Thyroid gland (tissue), 4 donors: Measurements from ENCODE around the gene SEMA5B. TPM values are rescaled to one million over a fixed set of nuclear protein-coding genes. Genes with fewer than 3 reads are reported as not detected.

Experiments
- DNase-seq, 2 donors: peaks; one replicate each; pipeline ENCODE4 v3.0.0-alpha.2; 2019
- H3K27ac ChIP-seq, 3 donors: fragments of 200-600 bp; sonication (generic); 1 replicate in 2 of 3; 2 replicates in 1 of 3; pipeline ENCODE4 v1.5.1; 2016 to 2019; ENCODE audit warnings: mild to moderate bottlenecking in 1 of 3, moderate library complexity in 1 of 3
- H3K27me3 ChIP-seq: fragments of 200-600 bp; sonication (generic); one replicate; pipeline ENCODE4 v1.5.1; 2019
- H3K36me3 ChIP-seq, 2 donors: fragments of 200-600 bp; sonication (generic); one replicate each; pipeline ENCODE4 v1.5.1; 2016 to 2019
- H3K4me1 ChIP-seq, 2 donors: fragments of 200-600 bp; sonication (generic); one replicate each; pipeline ENCODE4 v1.5.1; 2017 to 2019
- H3K4me3 ChIP-seq, 3 donors: fragments of 200-600 bp; sonication (generic); replicated peaks in 1 of 3; 1 replicate in 2 of 3; 2 replicates in 1 of 3; pipeline ENCODE4 v1.5.1; 2016; ENCODE audit warnings: mild to moderate bottlenecking in 1 of 3
- H3K9me3 ChIP-seq: fragments of 200-600 bp; sonication (generic); one replicate; pipeline ENCODE4 v1.5.1; 2017
- POLR2A ChIP-seq, 2 donors: fragments of 450-650 bp; IDR thresholded peaks; one replicate each; pipeline ENCODE4 v1.6.1; 2017; ENCODE audit warnings: antibody characterized with exemption in 2 of 2, mild to moderate bottlenecking in 2 of 2, moderate library complexity in 1 of 2
- WGBS, 2 donors: methylation state at CpG; one replicate each; pipeline ENCODE4 v1.1.5; 2017; 5-methylcytosine and 5-hydroxymethylcytosine counted together
- intact Hi-C: fragments of 100-400 bp; cut with DNase I; formaldehyde crosslinking; loops from one replicate; pipeline ENCODE4 v1.15.1; 2023
- total RNA-seq, 4 donors: library from RNA; depleted of rRNA; stranded (reverse); fragments of >200 nt; gene quantifications; one replicate each; pipeline ENCODE4 v1.2.3, GENCODE V29; 2016
- TF ChIP-seq, protein P1 (sequence below), 6 experiments: fragments of 200-600 bp in 3 of 6; fragments of 450-650 bp in 3 of 6; sonication (generic) in 3 of 6; IDR thresholded peaks; one replicate each; pipeline ENCODE4 v1.5.1; 2016 to 2019; ENCODE audit warnings: antibody characterized with exemption in 6 of 6, mild to moderate bottlenecking in 2 of 6, inconsistent platforms in 1 of 6, moderate library complexity in 1 of 6

SEMA5B gene
- total RNA-seq, 4 donors from 2014 or later, result 0.56 to 5.3 (median 0.63) TPM

DNA sequence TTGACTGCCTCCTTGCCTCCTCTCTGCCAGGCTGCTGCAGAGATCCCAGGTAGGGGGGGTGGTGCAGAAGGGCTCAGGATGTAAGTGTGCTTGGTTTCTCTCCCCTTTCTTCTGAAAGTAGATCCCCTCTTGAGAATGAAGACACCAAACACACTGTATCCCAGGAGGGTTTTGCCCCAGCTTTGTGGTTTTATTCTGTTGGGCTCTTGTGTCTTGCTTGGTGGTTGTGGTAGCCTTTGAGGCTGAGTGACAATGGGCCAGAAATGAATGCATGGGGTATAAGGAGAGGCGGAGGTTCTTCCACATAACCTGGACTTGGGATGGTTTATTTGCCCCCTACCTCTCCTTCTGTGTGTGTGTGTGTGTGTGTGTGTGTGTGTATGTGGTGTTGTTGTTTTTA lies 45.0 kb upstream of the SEMA5B start:
- Histone ChIP-seq H3K27ac (no peak overlapping the region), H3K9me3 (no peaks in the 10 kb centered on the region), H3K4me1 (peaks cover 44 to 59% of the 10 kb centered on the region in 2 donors), H3K4me3 (no peak overlapping the region), H3K36me3 (no peaks in the 10 kb centered on the region), H3K27me3 (no peaks in the 10 kb centered on the region)
- 100% methylated on average over 1 of the region's 1 CpG for WGBS, 2 donors
- intact Hi-C loops, result no loop called here
- TF ChIP-seq, protein P1, sequence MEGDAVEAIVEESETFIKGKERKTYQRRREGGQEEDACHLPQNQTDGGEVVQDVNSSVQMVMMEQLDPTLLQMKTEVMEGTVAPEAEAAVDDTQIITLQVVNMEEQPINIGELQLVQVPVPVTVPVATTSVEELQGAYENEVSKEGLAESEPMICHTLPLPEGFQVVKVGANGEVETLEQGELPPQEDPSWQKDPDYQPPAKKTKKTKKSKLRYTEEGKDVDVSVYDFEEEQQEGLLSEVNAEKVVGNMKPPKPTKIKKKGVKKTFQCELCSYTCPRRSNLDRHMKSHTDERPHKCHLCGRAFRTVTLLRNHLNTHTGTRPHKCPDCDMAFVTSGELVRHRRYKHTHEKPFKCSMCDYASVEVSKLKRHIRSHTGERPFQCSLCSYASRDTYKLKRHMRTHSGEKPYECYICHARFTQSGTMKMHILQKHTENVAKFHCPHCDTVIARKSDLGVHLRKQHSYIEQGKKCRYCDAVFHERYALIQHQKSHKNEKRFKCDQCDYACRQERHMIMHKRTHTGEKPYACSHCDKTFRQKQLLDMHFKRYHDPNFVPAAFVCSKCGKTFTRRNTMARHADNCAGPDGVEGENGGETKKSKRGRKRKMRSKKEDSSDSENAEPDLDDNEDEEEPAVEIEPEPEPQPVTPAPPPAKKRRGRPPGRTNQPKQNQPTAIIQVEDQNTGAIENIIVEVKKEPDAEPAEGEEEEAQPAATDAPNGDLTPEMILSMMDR (IDR thresholded peaks at IDR 0.05), result no peak
- no peak for TF ChIP-seq POLR2A (IDR thresholded peaks at IDR 0.05)
- no peak for DNase-seq

DNA sequence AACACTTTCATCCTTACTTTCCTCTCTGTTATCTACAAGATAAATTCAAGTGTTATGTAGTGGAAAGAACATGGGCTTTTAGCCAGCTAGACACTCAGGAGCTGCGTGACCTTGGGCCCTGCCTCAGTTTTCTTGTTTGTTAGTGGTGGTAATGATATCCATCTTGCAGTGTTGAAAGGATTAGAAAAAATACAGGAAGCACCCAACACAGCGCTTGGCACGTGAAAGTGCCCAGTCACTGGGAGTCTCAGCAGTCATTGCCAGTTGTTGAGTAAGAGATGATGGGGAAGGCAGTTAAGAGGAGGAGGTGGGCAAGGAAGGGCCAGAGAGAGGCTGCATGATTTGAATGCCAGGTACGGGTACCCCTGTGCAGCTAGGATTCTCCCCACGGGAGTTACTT lies 44.6 kb upstream of the SEMA5B start:
- H3K36me3 ChIP-seq, result no peaks in the 10 kb centered on the region
- H3K9me3 ChIP-seq, result no peaks in the 10 kb centered on the region
- H3K27me3 ChIP-seq, result no peaks in the 10 kb centered on the region
- TF ChIP-seq, protein P1 (IDR thresholded peaks at IDR 0.05), result no peak
- no peak for TF ChIP-seq POLR2A (IDR thresholded peaks at IDR 0.05)
- no peak for DNase-seq
- H3K27ac ChIP-seq, result no peak overlapping the region
- H3K4me1 ChIP-seq, result peaks cover 42 to 55% of the 10 kb centered on the region in 2 donors
- WGBS, 2 donors, result 72 to 75% methylated on average over 5 of the region's 5 CpGs
- intact Hi-C loops, result no loop called here
- H3K4me3 ChIP-seq, result no peak overlapping the region

DNA sequence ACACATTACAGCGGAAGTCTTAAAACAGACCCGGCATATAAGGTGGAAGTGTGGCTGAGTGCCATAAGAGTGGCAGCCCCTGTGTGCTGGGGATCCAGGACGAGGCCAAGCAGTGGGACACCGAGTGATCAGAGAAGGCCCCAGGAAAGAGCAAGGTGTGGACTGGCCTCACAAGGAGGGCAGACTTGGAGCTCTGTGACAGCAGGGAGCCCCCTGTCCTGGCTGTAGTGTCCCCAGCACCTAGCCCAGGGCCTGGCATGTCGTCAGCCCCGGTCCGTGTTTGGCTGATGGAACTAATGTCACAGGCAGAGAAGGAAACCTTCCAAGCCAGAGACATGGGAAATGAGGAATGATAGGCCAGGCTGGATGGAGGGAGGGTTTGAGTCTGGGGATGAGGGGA lies 44.0 kb upstream of the SEMA5B start:
- Histone ChIP-seq H3K4me3 (no peak overlapping the region), H3K27ac (no peak overlapping the region), H3K4me1 (peaks cover 36 to 50% of the 10 kb centered on the region in 2 donors), H3K9me3 (no peaks in the 10 kb centered on the region), H3K36me3 (no peaks in the 10 kb centered on the region), H3K27me3 (no peaks in the 10 kb centered on the region)
- TF ChIP-seq POLR2A (IDR thresholded peaks at IDR 0.05), result no peak
- TF ChIP-seq, protein P1 (IDR thresholded peaks at IDR 0.05), result no peak
- no peak for DNase-seq
- WGBS, 2 donors, result 81 to 83% methylated on average over 7 of the region's 7 CpGs
- intact Hi-C loops, result no loop called here

DNA sequence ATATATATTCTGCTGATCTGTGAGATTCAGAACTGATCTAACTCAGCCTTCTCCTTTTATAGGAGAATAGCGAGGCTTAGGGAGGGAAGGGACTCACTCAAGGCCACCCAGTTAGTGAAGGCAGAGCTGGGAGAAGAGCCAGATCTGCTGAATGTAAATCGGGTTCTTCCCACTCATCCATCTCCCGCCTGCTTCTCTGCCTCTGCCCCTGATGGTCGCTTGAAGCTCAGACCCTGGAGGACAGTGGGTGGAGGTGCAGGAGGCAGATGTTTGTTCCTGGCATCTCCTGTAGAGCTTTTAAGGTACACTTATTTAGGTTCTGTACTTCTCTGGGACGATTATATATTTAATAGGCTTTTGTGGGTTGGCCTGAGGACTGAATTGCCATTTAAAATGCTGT lies 43.6 kb upstream of the SEMA5B start:
- H3K27ac ChIP-seq, result no peak overlapping the region
- no peak for DNase-seq
- no peak overlapping the region for H3K4me3 ChIP-seq
- TF ChIP-seq, protein P1 (IDR thresholded peaks at IDR 0.05), result no peak
- no peak for TF ChIP-seq POLR2A (IDR thresholded peaks at IDR 0.05)
- intact Hi-C loops, result no loop called here
- H3K36me3 ChIP-seq, result no peaks in the 10 kb centered on the region
- peaks cover 32 to 49% of the 10 kb centered on the region in 2 donors for H3K4me1 ChIP-seq
- H3K27me3 ChIP-seq, result no peaks in the 10 kb centered on the region
- WGBS, 2 donors, result 64 to 68% methylated on average over 5 of the region's 5 CpGs
- H3K9me3 ChIP-seq, result no peaks in the 10 kb centered on the region

- H3K27me3 ChIP-seq, result no peaks in the 10 kb centered on the region
- DNase-seq, result no peak
- 74 to 81% methylated on average over 7 to 8 of the region's 8 CpGs for WGBS, 2 donors
- no peaks in the 10 kb centered on the region for H3K9me3 ChIP-seq
- no peaks in the 10 kb centered on the region for H3K36me3 ChIP-seq
- peaks cover 30 to 43% of the 10 kb centered on the region in 2 donors for H3K4me1 ChIP-seq
- TF ChIP-seq, protein P1 (IDR thresholded peaks at IDR 0.05), result no peak
- no peak for TF ChIP-seq POLR2A (IDR thresholded peaks at IDR 0.05)
- H3K4me3 ChIP-seq, result no peak overlapping the region
- no peak overlapping the region for H3K27ac ChIP-seq
- intact Hi-C loops, result no loop called here
Observed at GRCh38 chr3:123070510-123070909, 42.9 kb upstream of the SEMA5B start.
